Measurements from ENCODE around the gene SORBS2.
"Not testable (repeated sequence)": the region's sequence is repeated elsewhere in the genome, so short reads cannot be mapped to it uniquely, and the experiment has no call there.

SORBS2 gene

DNA sequence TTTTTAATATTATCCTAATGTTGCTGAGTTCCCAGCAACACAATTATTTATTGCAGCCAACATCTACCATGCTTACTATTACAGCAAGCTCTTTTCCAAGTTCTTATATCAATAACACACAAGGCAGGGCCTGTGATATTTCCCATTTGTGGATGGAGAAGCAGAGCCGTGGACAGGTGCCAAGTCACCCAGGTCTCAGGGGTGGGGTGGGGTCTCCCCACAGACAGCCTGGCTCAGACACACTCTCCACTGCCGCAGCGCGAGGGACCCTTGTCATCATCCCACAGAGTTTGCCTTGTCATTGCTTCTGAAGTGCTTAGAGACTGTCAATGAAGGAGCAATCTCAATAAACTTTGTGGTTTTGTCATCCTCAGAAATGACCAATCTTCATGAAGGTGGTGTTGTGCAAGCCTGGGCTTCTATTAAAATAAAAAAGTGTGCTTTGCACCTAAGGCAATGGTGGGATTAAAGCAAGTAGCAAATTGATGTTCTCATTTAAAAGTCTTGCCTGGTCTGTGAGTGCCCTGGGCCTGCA, 76.1 kb downstream of the SORBS2 start:
- no peak for DNase-seq

DNA sequence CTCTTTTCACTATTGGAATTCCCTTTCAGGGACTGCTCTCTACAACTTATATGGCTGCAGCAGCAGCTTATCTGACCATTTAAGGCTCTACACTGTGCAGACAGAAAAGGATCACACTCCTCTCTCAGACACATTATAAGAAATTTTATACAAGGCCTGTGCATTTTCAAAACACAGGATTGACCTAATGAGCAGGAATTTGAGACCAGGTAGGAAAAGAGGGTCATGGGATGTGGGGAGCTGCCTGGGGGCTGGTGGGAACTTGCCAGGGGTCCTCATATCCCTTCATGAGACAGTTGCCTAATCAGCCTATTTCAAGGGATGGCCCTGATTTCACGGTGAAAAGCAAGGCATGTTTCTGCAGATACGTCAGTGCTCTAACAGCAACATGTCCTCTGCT, 77.1 kb downstream of the SORBS2 start:
- DNase-seq = no peak

DNA sequence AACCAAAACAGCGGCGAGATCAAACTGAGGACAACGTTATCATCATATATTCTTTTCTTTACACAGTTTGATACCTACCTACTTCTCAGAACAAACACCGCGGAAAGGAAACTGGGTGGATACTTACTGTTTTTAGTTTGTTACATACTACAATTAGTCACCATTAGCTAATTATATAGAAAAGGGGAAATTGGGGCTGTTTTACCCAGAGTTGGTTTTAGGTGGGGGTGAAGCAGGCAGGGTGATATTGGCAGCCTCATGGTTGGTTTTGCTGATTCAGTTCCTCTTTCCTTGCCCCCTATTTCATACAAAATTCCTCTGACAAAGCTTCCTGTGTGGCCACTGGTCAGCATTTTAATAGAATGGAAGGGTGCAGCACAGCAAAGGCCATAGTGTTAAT, 77.8 kb downstream of the SORBS2 start:
- DNase-seq = no peak

DNA sequence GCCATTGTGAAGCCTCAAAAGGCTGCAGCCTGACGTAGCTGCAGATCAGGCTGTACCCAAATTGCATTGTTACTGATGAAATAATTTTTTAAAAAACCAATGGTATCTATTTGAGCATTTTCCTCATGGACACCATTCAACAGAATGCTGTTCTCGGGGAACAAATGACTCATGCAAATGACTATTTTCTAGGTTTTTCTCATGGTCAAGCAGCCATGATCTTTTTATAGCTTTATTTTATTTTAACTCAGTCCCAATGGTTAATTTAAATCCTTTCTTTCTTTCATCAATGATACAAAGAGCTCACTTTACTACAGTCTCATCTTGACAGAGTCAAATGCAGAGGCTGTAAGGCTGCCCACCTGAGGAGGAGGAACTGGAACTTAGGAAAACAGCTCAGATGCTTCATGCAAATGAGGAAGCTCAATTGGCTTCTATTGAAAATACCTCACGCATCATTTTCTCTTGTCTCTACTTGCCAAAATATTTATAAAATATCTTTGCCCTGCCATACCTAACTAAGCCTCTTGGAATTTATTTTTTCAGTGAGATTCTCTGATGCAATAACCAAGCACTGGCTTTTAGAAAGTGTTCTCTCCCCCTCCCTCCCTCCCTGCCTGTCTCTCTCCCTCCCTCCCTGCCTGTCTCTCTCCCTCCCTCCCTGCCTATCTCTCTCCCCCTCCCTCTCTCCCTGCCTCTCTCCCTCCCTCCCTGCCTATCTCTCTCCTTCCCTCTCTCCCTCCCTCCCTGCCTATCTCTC, 81.0 kb downstream of the SORBS2 start:
- DNase-seq = no peak

DNA sequence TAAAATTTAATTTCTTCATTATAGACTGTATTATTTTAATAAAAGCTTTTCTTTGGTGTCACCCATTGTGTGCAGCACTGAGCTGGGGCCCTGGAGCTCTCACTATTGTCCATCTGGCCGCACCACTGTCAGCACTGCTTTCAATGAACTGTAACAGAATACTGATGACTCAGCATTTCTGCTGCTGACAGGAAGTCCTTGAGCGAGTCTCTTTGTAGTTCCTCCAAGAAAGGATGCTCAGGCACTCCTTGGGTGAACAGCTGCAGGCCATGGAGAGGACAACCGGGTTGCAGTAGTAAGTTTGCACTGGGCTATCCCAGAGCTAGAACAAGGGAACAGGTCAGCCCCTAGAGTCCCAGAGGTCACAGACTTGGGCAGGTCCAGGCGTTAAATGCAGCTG, 81.6 kb downstream of the SORBS2 start:
- DNase-seq = no peak

DNA sequence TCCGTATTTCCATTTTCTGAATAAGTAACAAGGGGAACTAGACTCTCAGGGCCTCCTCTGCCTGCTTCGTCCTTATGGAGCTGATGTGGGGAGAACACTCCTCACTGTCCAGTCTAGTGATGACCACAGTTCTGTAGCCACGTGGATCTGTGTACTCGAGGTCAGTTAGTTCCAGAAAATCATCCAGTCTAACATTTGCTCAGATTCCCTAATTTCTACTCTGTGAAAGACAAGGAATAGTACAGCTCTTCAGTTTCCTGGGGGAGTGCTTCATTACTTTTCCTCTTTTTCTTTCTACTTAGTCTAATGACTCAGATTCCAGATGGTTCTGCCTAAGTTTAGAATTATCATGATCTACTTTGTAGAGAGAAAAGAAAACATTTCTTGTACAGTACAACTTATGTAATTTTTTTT, 82.6 kb downstream of the SORBS2 start:
- DNase-seq = no peak

DNA sequence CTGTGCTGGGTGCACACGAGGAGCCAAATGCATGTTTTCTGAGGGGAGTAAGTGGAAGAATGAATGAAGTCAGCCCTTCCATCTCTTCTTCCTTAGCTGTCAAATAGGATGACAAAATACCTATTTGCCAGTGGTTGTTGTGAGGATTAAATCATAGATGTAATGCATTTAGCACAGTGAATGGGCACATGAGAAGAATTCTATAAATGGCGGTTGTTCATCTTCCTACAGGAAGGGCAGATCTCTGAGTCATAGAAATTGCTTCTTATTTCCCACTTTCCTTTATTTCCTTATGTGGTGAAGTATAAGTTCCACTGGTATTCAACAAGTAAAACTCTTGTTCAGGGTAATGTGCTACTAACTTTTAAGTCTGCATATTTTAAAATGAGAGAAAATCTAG, 83.1 kb downstream of the SORBS2 start:
- DNase-seq = no peak

DNA sequence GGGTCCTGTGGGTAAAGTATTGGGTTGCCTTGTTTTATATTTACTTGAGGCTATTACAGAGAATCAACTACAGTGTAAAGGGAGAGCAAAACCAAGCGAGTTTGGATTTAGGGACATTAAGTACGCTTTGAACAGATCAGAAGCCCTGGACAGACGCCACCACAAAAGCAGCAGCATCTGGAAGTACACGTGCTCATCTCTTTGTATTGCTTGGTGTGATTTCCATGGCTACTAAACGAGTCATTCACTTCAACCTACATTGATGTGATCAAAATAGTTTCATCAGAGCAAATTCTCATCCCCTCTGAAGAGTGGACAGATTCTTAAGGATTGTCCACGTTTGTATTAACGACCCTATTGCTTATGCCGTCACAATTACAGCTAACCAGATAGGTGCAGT, 85.1 kb downstream of the SORBS2 start:
- DNase-seq = no peak

DNA sequence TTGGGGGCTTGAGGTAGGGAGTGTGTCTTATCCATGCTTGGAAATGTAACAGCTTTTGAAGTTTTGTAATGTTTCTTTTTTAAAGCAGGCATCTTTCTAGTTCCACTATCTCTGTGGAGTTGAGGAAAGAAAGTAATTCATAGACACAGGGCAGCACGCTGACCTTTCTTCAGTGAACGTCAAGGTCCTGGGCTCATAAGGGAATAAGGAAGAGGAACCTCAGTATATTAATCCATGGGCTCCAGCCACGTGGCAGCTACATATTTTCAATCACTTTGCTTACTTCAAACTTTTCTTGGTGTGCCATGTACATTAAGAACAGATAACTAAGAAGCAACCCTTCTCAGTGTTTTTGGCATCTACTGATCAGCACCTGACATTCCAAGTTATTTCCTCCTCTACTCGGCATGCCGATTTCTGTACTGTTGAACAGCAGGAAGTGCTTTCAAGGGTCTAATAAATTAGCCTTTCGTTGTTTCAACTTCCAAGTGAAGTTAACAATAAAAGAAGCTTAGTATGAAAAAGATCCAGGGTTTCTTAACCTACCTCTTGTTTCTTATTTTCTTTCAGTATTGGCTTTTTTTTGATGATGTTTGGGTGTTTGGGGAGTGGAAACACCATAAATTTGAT, 88.2 kb downstream of the SORBS2 start:
- no peak for DNase-seq

DNA sequence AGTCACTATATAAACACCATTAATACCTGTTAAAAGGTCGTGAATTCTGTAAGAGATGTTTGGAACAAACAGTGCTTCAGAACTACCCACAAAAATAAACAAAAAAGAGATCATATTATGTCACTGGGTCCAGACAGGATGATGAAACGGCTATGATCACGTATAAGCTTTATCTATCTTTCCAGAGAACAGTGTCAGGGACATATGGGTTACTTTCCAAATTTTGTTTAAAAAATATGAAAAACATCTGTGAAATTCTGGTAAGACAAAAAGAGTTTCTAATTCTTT, 90.0 kb downstream of the SORBS2 start:
- no peak for DNase-seq

DNA sequence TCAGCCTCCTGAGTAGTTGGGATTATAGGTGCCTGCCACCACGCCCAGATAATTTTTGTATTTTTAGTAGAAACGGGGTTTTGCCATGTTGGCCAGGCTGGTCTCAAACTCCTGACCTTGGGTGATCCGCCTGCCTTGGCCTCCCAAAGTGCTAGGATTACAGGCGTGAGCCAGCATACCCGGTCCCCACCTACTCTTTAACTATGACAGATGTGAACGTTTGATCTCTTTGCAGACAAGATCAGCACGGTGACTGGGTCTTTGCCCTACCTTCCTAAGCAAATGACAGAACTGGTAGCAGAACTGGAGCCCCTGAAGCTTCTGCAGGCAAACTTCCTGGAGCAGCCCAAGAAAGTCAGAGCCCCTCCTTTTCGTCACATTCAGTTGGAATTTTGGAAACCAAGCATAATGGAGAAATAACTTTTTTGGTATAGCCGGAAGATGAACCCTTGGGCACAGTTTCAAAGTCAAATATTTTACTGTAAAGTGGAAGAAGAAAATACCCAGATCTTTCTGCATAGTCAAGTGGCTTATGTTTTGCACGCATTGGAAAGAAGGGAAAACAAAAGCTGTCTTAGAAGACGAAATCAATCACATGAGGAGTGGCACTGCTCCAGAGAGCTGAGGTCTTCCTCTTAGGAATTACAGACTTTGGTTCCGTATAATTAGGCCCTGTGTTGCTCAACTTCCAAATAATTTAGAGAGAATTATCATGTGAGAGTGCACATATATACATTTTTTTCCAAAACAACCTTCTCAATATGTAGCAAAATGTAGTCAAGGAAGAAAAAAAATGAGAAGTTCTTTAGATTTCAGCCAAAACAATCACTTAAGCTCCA, 90.6 kb downstream of the SORBS2 start:
- DNase-seq = no peak

DNA sequence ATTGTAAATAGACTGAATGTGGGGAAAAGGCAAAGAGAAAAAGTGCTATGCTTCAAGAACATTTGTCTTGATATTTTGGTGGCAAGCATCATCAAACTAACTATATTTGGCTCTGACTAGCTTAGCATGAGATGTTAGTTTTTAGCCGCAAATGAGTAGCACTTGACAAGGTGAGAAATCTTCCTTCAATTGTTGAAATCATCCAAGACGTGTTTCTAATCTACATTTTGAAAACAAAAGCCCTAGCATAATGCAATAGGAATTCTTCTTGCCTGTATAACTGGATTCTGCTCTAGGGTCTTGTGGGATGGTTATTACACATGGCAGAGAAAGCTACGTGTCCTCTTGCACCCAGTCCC, 92.5 kb downstream of the SORBS2 start:
- DNase-seq = no peak

DNA sequence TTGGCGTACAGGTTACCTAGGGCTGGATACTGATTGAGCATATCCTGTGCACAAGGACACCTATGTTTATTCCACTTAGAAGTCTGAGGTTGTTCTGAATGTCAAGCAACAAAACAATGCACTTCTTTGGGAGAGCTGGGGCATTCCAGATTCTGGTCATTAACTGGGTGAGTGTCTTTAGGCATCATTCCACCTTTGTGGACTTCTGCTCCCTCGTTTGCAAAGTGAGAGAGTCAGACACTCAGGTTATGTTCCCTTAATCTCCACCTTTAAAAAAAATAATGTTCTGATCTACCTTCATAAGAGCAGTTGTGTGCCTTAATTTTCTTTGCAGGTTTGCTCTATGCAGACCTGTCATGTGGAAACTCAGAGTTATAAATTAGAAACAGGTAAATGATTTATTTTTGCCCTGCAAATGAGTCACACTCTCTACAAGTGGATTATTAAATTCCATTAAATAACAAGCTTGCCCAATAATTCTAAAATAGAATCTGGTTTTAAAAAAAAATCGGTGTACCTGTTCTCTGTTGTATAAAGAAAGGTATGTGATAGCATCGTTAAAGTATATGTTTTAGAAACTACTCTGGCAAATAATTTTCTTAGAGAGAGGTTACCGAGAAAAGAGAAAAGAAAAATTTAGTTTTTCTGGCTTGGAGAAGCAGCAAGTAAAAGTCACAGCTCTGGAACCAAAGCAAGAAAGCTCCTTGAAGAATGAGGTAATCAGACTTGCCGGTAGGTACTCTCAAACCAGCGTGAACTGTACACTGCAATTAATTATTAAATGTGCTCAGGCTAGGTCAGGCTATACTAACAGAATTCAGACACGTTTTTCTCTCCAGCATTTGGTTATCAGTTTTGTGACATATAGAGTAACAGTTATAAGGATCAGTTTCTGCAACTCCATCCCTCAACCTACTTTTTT, 93.2 kb downstream of the SORBS2 start:
- no peak for DNase-seq

DNA sequence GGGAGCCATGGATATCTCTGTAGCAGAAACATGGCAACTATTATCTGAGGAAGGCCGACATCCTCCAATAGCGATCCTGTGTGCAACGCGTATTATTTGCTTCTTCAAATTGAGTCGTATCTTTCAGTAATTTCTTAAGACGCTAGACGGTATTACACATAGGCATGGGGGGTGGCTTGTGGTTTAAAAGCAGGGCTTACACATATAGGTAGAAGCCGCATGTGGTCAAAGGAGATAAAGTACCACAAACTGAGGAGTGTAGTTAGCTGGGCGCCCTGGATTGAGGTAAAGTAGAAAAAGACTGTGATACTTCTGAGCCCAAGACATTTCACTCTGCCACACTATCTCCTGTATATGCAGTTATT, 94.6 kb downstream of the SORBS2 start:
- DNase-seq = no peak

DNA sequence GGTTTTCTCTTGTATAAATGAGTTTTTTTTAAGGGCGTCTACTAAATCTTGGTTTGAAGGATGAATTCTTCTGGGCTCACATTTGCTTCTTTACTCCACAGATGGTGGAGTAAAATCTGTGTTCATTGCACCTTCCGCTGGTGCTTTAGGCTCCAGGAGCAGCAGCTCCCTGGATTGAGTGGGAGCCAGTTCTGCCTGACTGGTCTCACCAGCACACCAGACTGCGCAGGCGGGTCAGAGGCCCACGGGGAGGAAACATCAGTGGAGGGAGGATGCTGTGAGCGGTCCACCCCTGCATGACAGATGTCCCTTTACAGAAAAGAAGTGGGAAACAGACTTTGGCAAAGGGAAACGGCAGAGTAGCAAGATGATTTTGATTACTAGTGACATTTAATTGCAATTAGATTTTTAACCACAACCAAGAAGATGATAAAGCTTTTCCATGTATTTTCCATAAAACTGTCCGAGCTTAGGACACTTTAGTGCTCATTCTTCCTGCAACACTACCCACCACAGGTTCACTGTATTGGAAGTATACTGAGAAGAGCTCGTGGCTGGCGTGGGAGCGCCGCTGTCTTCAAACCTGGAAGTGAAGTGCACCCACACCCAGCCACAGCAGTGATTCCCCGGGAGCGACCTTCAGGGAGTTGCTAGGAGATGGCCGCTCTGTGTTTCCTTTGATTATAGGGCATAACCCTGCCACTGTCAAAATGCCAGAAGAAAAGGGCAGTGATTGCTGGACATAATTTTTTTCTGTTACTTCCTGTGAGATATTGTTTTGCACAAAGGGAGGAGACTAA, 95.2 kb downstream of the SORBS2 start:
- no peak for DNase-seq

DNA sequence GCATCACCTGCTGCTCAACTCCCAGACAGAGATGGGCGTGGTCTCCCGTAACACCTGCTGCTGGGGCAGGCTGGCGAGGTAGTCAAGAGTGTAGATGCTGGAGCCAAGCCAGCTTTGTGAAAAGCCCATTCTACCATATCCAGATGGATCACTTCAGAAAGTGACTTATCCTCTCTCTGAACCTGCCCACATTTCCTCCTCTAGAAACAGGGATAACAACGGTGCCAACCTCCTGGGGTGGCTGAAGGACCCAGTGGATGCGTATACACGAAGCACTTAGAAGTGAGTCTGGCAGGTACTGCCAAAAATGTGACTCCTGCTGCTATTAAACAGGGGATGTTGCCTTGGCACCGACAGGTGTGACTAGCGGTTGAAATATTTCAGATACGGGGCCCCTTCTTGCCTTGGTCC, 95.8 kb downstream of the SORBS2 start:
- no peak for DNase-seq

DNA sequence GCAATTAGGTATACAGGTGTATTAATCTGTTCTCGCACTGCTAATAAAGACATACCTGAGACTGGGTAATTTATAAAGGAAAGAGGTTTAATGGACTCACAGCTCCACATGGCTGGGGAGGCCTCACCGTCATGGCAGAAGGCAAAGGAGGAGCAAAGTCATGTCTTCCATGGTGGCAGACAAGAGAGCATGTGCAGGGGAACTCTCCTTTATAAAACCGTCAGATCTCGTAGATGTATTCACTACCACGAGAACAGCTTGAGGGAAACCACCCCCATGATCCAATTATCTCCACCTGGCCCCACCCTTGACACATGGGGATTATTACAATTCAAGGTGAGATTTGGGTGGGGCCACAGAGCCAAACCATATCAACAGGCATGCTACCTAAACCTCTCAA, 97.5 kb downstream of the SORBS2 start:
- DNase-seq = not testable (repeated sequence)

DNA sequence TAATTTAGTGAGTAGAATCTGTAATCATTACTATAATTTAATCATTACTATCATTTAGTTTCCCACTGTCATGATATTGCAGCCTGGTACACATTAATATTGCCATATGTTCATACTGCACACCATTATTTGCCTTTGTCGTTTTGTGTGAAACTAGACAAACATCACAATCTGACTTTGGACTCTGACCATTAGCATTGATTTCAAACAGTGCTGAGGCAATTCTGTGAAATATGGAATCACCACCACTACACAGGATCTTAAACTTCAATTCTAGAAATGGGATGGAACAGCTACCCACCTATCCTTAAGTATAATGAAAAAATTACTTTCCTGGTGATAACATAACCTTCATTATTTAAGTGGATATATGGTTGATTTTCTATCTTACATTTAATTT, 98.3 kb downstream of the SORBS2 start:
- DNase-seq = no peak

DNA sequence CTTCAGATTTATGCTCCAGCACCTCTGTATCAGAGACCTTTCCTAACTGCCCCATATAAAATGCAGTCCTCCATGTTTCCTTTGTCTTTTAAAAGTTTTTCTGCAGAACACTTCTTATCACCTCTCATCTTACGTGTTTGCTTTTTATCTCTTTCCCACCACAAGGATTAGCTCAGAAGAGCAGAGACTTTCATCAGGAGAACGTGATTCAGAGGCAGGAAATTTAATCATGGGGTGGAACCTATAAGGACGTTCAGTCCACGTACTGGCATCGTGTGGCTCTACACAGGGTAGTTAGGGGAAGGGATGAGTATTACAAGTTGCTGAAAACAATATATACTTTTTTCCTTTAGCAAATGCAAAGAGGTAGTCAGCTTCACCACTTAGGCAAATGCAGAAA, 98.7 kb downstream of the SORBS2 start:
- no peak for DNase-seq

DNA sequence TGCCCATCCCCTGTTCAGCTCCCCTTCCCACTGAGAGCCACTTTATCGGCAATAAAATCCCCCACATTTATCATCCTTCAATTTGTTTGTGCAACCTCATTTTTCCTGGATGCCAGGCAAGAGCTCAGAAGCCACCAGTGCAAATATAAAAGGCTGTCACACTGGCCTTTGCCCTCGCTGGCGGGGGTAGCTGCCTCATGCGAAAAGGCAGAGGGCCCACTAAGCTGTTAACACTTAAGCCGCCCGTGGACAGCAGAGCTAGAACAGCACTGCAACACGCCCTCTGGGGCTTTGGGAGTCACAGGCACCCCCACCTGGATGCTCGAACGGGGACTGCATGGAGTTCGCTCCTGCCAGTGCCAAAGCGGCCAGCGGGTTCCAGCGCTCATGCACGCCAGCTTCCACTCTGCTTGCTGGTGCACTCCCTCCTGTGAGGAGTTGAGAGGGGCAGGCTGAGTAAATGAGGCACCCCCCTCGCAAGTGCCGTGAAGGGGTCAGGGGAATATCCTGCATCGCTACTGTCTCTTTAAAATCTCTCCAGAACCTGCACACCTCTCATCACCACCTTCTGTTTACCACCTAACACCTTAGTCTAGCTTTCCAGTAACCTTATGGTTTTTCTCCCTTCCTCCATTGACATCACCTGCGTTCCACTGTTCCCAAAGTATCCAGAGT, 99.5 kb downstream of the SORBS2 start:
- DNase-seq = no peak

DNA sequence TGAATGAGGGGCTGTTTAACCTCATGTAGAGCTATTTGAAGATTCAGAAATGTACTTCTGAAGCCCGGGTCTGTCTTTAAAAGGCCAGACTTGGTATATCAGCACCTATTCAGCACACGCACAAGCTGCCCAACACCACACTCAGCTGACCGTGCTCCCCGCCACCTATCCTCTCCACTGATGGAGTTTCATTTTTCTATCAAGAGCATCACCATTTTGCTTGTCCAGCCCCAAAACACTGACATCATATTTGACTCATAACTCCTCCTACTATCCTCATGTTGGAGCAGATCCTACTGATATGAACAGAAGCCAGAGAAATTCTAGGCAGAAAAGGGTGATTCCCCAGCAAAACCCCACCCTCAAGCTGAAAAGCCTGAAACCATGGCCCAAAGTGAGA, 100.3 kb downstream of the SORBS2 start:
- DNase-seq = no peak
